ENCODE measurements around the gene FEN1. TPM values are rescaled to one million over a fixed set of nuclear protein-coding genes. Genes with fewer than 3 reads are reported as not detected.

The FEN1 gene
- total and polyA plus RNA-seq, 2 experiments from 2014 or later, result 15.4 to 21.0 TPM

GRCh38 chr11:61753672-61754071 lies 39.0 kb upstream of the FEN1 start:
- TF ChIP-seq EZH2phosphoT487 (IDR thresholded peaks at IDR 0.05; ENCODE audit: low read depth, severe bottlenecking, unreplicated experiment) (no peak), EZH2 (IDR thresholded peaks at IDR 0.05; ENCODE audit: borderline replicate concordance) (no peak), CTCF (IDR thresholded peaks at IDR 0.05; ENCODE audit: poor library complexity) (no peak)
- Histone ChIP-seq H3K4me2 (peak overlapping the region; percentile 93), H3K36me3 (replicated peaks; ENCODE audit: insufficient read depth, low read depth) (no peaks in the 10 kb centered on the region), H3K27ac (peak overlapping the region; percentile 98), H3K4me3 (peak overlapping the region; percentile 70), H3K4me1 (ENCODE audit: insufficient read depth) (peaks cover 59% of the 10 kb centered on the region), H3K79me2 (peaks cover 66% of the 10 kb centered on the region), H3K9me2 (replicated peaks; ENCODE audit: insufficient read depth) (no peaks in the 10 kb centered on the region), H4K20me1 (ENCODE audit: insufficient read depth, poor library complexity, severe bottlenecking) (no peaks in the 10 kb centered on the region), H2AFZ (no peak overlapping the region), H3K27me3 (no peaks in the 10 kb centered on the region), H3K9me3 (ENCODE audit: low read depth) (no peaks in the 10 kb centered on the region)
- WGBS (ENCODE audit: low lambda C conversion rate, missing lambda C conversion rate), result 55% methylated on average over 5 of the region's 5 CpGs
- DNase-seq (ENCODE audit: low spot score), result no peak

DNA sequence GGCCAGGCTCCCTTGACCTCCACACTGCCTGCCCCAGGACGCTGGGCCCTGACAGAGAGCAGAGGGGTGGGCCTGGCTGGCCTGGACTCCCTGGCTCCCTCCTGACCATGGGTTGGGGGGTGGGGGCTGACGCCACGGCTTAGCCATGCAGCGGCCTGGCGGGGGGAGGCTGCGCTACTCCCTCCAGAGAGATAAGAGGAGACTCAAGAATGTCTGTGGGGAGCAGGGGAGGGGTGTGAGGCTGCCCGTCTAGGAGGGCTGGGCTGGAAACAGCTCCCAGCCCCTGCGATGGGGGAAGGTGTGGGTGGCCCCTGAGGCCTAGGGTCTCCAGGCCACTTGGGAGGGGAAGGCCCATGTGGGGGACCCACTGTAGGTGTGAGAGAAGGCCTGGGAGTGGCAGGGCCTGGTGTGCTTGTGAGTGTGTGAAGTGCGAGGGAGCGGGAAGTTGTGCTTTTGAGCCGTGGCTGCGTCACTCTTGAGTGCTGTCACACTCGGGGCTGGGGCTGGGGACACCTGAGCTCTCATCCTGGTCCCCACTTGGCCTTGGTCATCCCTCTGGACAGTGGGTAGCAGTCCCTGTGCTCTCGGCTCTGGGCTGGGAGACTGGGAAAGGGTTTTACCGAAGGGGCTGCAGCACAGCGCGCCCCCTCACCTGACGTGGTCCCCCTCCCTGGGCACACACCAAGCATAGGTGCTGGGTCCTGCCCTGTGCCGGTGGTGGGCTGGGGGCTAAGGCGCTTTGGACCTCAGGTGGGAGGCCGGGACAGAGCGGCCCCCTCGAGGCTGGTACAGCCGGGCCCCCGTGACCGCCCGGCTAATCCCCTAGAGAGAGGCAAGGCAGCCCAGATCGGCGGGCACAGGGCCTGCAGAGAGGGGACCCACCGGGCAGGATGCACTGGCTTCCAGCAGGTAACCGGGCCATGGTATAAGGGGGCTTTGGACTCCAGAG lies 37.9 kb upstream of the FEN1 start:
- no peak for TF ChIP-seq EZH2 (IDR thresholded peaks at IDR 0.05; ENCODE audit: borderline replicate concordance)
- no peak for TF ChIP-seq CTCF (IDR thresholded peaks at IDR 0.05; ENCODE audit: poor library complexity)
- TF ChIP-seq EZH2phosphoT487 (IDR thresholded peaks at IDR 0.05; ENCODE audit: low read depth, severe bottlenecking, unreplicated experiment), result no peak
- H3K4me1 ChIP-seq (ENCODE audit: insufficient read depth), result peaks cover 55% of the 10 kb centered on the region
- H4K20me1 ChIP-seq (ENCODE audit: insufficient read depth, poor library complexity, severe bottlenecking), result no peaks in the 10 kb centered on the region
- H3K4me3 ChIP-seq, result no peak overlapping the region
- H2AFZ ChIP-seq, result no peak overlapping the region
- H3K9me3 ChIP-seq (ENCODE audit: low read depth), result no peaks in the 10 kb centered on the region
- H3K27ac ChIP-seq, result peak overlapping the region; percentile 98
- no peaks in the 10 kb centered on the region for H3K36me3 ChIP-seq (replicated peaks; ENCODE audit: insufficient read depth, low read depth)
- DNase-seq (ENCODE audit: low spot score), result peak; percentile 87
- H3K27me3 ChIP-seq, result no peaks in the 10 kb centered on the region
- H3K79me2 ChIP-seq, result peaks cover 77% of the 10 kb centered on the region
- no peaks in the 10 kb centered on the region for H3K9me2 ChIP-seq (replicated peaks; ENCODE audit: insufficient read depth)
- H3K4me2 ChIP-seq, result peak overlapping the region; percentile 93
- 61% methylated on average over 25 of the region's 31 CpGs for WGBS (ENCODE audit: low lambda C conversion rate, missing lambda C conversion rate)

DNA sequence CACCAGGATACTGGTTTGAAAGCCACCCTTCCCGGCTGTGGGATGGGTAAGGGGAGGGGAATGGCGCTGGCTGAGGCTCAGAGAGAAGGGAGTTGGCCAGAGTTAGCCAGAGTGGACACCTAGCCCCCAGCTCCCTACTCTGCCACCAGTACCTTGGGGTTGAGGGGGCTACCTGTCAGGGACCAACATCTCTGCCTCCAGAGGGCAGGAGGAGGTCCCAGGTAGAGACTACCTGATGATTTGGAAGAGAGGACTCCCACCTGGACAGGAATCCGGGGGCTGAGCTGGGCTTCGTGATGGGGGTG lies 36.6 kb upstream of the FEN1 start:
- no peak for TF ChIP-seq EZH2 (IDR thresholded peaks at IDR 0.05; ENCODE audit: borderline replicate concordance)
- no peak for TF ChIP-seq EZH2phosphoT487 (IDR thresholded peaks at IDR 0.05; ENCODE audit: low read depth, severe bottlenecking, unreplicated experiment)
- no peak for TF ChIP-seq CTCF (IDR thresholded peaks at IDR 0.05; ENCODE audit: poor library complexity)
- H4K20me1 ChIP-seq (ENCODE audit: insufficient read depth, poor library complexity, severe bottlenecking), result no peaks in the 10 kb centered on the region
- H3K4me3 ChIP-seq, result no peak overlapping the region
- H3K4me2 ChIP-seq, result peak overlapping the region; percentile 93
- H3K36me3 ChIP-seq (replicated peaks; ENCODE audit: insufficient read depth, low read depth), result no peaks in the 10 kb centered on the region
- H2AFZ ChIP-seq, result no peak overlapping the region
- H3K9me2 ChIP-seq (replicated peaks; ENCODE audit: insufficient read depth), result no peaks in the 10 kb centered on the region
- peak overlapping the region; percentile 98 for H3K27ac ChIP-seq
- H3K4me1 ChIP-seq (ENCODE audit: insufficient read depth), result peaks cover 58% of the 10 kb centered on the region
- no peaks in the 10 kb centered on the region for H3K27me3 ChIP-seq
- 60% methylated on average over 4 of the region's 4 CpGs for WGBS (ENCODE audit: low lambda C conversion rate, missing lambda C conversion rate)
- H3K9me3 ChIP-seq (ENCODE audit: low read depth), result no peaks in the 10 kb centered on the region
- DNase-seq (ENCODE audit: low spot score), result no peak
- H3K79me2 ChIP-seq, result peaks cover 90% of the 10 kb centered on the region
